ENCODE results near the gene PITX1. TPM values are rescaled to one million over a fixed set of nuclear protein-coding genes. Genes with fewer than 3 reads are reported as not detected.

The PITX1 gene
- total and polyA plus RNA-seq, 2 donors (not counting 1 experiment from before 2014, with no cell fraction given) = 0.13 TPM; not detected in 1

GRCh38 chr5:135030956-135031812 is 2.8 kb downstream of the PITX1 start:
- Histone ChIP-seq H3K79me2 (ENCODE audit: control insufficient read depth, insufficient read depth, low read length) (no peaks in the 10 kb centered on the region), H2AFZ (ENCODE audit: insufficient read depth, low read depth, low read length, poor library complexity, severe bottlenecking) (peak overlapping the region; percentile 44), H3K9me3 (ENCODE audit: control extremely low read depth in 1 of 3, control insufficient read depth in 2 of 3, insufficient read depth in 1 of 3, low read length in 2 of 3) (peaks cover 3 to 64% (median 10%) of the 10 kb centered on the region in 3 donors), H3K4me1 (ENCODE audit: control insufficient read depth in 2 of 2, insufficient read depth in 2 of 2, low read length in 2 of 2) (peaks cover 54 to 80% of the 10 kb centered on the region in 2 donors), H3K27me3 (replicated peaks in 1 of 4; ENCODE audit: control extremely low read depth in 1 of 4, control insufficient read depth in 3 of 4, insufficient read depth in 4 of 4, low read length in 3 of 4) (peaks cover 0 to 89% (median 72%) of the 10 kb centered on the region in 4 experiments), H4K20me1 (ENCODE audit: control insufficient read depth, insufficient read depth, low read length, poor library complexity, severe bottlenecking) (peaks cover 18% of the 10 kb centered on the region), H3K36me3 (replicated peaks in 1 of 2; ENCODE audit: control extremely low read depth in 1 of 2, control insufficient read depth in 1 of 2, extremely low read depth in 1 of 2, insufficient read depth in 2 of 2, low read length in 1 of 2) (no peaks in the 10 kb centered on the region), H3K4me2 (replicated peaks; ENCODE audit: low read depth, low read length, poor library complexity, severe bottlenecking) (peak overlapping the region; percentile 82), H3K9ac (ENCODE audit: low read length) (peak overlapping the region; percentile 23), H3K4me3 (ENCODE audit: control extremely low read depth in 1 of 5, extremely low read depth in 1 of 5, insufficient read depth in 1 of 5, low read depth in 2 of 5, low read length in 4 of 5) (peak overlapping the region in 4 of 5 experiments; percentile 10 to 41 (median 18)), H3K27ac (ENCODE audit: low read length in 2 of 2) (no peak overlapping the region)
- intact Hi-C loops (cut with micrococcal nuclease) = no loop called here
- ChIA-PET POLR2A (interaction anchor here (1.5 kb wide), 1 partner anchor 18 kb away, joined by 8 read pairs; no protein-coding TSS in a partner anchor), CTCF (no interaction called here)
- Mint-ChIP-seq H3K27ac (peak overlapping the region; percentile 59), H3K4me3 (peak overlapping the region; percentile 78), H3K9me3 (ENCODE audit: insufficient read depth) (peaks cover 3% of the 10 kb centered on the region), H3K4me1 (peaks cover 48% of the 10 kb centered on the region), H3K27me3 (peaks cover 74% of the 10 kb centered on the region)
- ATAC-seq (ENCODE audit: low read depth) (peak; percentile 12), DNase-seq (peak; percentile 74)
- WGBS (ENCODE audit: insufficient coverage) = 8% methylated on average over 57 of the region's 57 CpGs
- TF ChIP-seq CTCF (IDR thresholded peaks at IDR 0.05) (no peak), EZH2 (IDR thresholded peaks at IDR 0.05; ENCODE audit: borderline replicate concordance, insufficient read depth, low read depth, low read length, poor library complexity, severe bottlenecking) (peak; percentile 75)
